Activated T-cell treated with anti-CD3 and anti-CD28 coated beads, Interleukin-2, amount 50 U/mL, for 4 hours (primary cell): Measurements from ENCODE around the gene TTC34. TPM values are rescaled to one million over a fixed set of nuclear protein-coding genes. Genes with fewer than 3 reads are reported as not detected.
"Not testable (repeated sequence)": the region's sequence is repeated elsewhere in the genome, so short reads cannot be mapped to it uniquely, and the experiment has no call there.

Source experiments
- ATAC-seq, 2 donors: fragments of 200-7000 bp; cut with Tn5 transposase; one replicate each; pipeline ENCODE4 v1.10.0; 2021
- DNase-seq: peaks from one replicate; pipeline ENCODE4 v3.0.0-alpha.2; 2020
- H3K27me3 Mint-ChIP-seq: one replicate; pipeline ENCODE4 v1.8.0; 2021; ENCODE audit warnings: low read depth, mixed read lengths
- H3K36me3 Mint-ChIP-seq: one replicate; pipeline ENCODE4 v1.8.0; 2022; ENCODE audit warnings: mixed read lengths; ENCODE audit not compliant: insufficient read depth
- H3K4me1 Mint-ChIP-seq: one replicate; pipeline ENCODE4 v1.8.0; 2021; ENCODE audit warnings: low read depth, mixed read lengths
- H3K4me3 Mint-ChIP-seq: one replicate; pipeline ENCODE4 v1.8.0; 2021; ENCODE audit warnings: mild to moderate bottlenecking, moderate library complexity, mixed read lengths
- H3K9me3 Mint-ChIP-seq: one replicate; pipeline ENCODE4 v1.8.0; 2021; ENCODE audit warnings: mixed read lengths
- total RNA-seq, 3 donors: library from RNA; stranded (reverse); gene quantifications; one replicate each; pipeline ENCODE4 v1.2.1, GENCODE V29; 2021

Gene TTC34
- total RNA-seq, 3 donors from 2014 or later: 0.56 to 0.82 (median 0.60) TPM

DNA sequence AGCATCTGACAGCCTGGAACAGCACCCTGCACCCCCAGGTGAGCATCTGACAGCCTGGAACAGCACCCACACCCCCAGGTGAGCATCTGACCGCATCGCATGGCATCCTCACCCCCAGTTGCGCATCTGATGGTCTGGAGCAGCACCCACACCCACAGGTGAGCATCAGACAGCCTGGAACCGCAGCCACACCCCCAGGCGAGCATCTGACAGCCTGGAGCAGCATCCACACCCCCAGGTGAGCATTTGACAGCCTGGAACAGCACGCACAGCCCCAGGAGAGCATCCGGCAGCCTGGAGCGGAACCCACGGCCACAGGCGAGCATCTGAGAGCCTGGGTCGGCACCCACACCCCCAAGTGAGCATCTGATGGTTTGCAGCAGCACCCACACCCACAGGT lies 118.6 kb downstream of the TTC34 start:
- H3K36me3 Mint-ChIP-seq, H3K4me1 Mint-ChIP-seq, H3K9me3 Mint-ChIP-seq, DNase-seq, H3K4me3 Mint-ChIP-seq, ATAC-seq: not testable (repeated sequence)
- H3K27me3 Mint-ChIP-seq: peaks cover 13% of the 10 kb centered on the region

DNA sequence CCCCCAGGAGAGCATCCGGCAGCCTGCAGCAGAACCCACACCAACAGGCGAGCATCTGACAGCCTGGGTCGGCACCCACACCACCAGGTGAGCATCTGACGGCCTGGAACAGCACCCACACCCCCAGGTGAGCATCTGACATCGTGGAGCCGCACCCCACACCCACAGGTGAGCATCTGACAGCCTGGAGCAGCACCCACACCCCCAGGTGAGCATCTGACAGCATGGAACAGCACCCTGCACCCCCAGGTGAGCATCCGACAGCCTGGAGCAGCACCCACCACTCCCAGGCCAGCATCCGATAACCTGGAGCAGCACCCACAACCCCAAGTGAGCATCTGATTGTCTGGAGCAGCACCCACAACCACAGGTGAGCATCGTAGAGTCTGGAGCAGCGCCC lies 124.8 kb downstream of the TTC34 start:
- not testable (repeated sequence) for ATAC-seq, H3K36me3 Mint-ChIP-seq, H3K4me3 Mint-ChIP-seq, H3K4me1 Mint-ChIP-seq, H3K9me3 Mint-ChIP-seq, DNase-seq, H3K27me3 Mint-ChIP-seq

DNA sequence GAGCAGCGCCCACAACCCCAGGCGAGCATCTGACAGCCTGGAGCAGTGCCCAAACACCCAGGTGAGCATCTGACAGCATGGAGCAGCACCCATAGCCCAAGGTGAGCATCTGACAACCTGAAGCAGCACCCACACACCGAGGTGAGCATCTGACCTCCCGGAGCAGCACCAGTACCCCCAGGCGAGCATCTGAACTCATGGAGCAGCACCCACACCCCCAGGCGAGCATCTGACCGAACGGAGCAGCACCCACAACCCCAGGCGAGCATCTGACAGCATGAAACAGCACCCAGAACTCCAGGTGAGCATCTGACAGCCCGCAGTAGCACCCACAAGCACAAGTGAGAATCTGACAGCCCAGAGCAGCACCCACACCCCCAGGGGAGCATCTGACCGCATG lies 129.8 kb downstream of the TTC34 start:
- H3K36me3 Mint-ChIP-seq, H3K27me3 Mint-ChIP-seq, DNase-seq, H3K4me1 Mint-ChIP-seq, ATAC-seq, H3K4me3 Mint-ChIP-seq, H3K9me3 Mint-ChIP-seq: not testable (repeated sequence)

DNA sequence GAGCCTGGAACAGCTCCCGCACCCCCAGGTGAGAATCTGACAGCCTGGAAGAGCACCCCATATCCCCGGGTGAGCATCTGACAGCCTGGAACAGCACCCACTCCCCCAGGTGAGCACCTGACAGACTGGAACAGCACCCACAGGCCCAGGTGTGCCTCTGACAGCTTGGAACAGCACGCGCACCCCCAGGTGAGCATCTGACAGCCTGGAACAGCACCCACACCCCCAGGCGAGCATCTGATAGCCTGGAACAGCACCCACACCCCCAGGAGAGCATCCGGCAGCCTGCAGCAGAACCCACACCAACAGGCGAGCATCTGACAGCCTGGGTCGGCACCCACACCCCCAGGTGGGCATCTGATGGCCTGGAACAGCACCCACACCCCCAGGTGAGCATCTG lies 141.7 kb downstream of the TTC34 start:
- not testable (repeated sequence) for H3K36me3 Mint-ChIP-seq, H3K4me3 Mint-ChIP-seq, H3K4me1 Mint-ChIP-seq, DNase-seq, ATAC-seq, H3K9me3 Mint-ChIP-seq
- peaks cover 11% of the 10 kb centered on the region for H3K27me3 Mint-ChIP-seq

DNA sequence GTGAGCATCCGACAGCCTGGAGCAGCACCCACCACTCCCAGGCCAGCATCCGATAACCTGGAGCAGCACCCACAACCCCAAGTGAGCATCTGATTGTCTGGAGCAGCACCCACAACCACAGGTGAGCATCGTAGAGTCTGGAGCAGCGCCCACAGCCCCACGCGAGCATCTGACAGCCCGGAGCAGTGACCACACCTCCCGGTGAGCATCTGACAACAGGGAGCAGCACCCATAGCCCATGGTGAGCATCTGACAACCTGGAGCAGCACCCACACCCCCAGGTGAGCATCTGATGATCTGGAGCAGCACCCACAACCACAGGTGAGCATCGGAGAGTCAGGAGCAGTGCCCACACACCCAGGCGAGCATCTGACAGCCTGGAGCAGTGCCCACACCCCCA lies 143.6 kb downstream of the TTC34 start:
- not testable (repeated sequence) for DNase-seq, H3K9me3 Mint-ChIP-seq, ATAC-seq, H3K4me3 Mint-ChIP-seq, H3K36me3 Mint-ChIP-seq, H3K4me1 Mint-ChIP-seq
- peaks cover 30% of the 10 kb centered on the region for H3K27me3 Mint-ChIP-seq

DNA sequence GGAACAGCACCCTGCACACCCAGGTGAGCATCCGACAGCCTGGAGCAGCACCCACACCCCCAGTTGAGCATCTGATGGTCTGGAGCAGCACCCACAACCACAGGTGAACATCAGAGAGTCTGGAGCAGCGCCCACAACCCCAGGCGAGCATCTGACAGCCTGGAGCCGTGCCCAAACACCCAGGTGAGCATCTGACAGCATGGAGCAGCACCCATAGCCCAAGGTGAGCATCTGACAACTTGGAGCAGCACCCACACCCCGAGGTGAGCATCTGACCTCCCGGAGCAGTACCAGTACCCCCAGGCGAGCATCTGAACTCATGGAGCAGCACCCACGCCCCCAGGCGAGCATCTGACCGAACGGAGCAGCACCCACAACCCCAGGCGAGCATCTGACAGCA lies 144.4 kb downstream of the TTC34 start:
- not testable (repeated sequence) for H3K4me1 Mint-ChIP-seq, H3K4me3 Mint-ChIP-seq, H3K36me3 Mint-ChIP-seq, ATAC-seq, DNase-seq, H3K9me3 Mint-ChIP-seq
- peaks cover 38% of the 10 kb centered on the region for H3K27me3 Mint-ChIP-seq

DNA sequence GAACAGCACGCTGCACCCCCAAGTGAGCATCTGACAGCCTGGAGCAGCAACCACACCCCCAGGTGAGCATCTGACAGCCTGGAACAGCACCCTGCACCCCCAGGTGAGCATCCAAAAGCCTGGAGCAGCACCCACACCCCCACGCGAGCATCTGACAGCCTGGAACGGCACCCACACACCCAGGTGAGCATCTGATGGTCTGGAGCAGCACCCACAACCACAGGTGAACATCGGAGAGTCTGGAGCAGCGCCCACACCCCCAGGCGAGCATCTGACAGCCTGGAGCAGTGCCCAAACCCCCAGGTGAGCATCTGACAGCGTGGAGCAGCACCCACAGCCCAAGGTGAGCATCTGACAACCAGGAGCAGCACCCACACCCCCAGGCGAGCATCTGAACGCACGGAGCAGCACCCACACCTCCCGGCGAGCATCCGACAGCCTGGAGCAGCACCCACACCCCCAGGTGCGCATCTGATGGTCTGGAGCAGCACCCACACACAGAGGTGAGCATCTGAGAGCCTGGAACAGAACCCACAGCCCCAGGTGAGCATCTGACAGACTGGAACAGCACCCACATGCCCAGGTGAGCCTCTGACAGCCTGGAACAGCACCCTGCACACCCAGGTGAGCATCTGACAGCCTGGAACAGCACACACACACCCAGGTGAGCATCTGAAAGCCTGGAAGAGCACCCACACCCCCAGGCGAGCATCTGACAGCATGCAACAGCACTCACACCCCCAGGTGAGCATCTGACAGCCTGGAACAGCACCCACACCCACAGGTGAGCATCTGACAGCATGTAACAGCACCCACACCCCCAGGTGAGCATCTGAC lies 145.7 kb downstream of the TTC34 start:
- H3K4me3 Mint-ChIP-seq: not testable (repeated sequence)
- H3K27me3 Mint-ChIP-seq: peaks cover 46% of the 10 kb centered on the region

DNA sequence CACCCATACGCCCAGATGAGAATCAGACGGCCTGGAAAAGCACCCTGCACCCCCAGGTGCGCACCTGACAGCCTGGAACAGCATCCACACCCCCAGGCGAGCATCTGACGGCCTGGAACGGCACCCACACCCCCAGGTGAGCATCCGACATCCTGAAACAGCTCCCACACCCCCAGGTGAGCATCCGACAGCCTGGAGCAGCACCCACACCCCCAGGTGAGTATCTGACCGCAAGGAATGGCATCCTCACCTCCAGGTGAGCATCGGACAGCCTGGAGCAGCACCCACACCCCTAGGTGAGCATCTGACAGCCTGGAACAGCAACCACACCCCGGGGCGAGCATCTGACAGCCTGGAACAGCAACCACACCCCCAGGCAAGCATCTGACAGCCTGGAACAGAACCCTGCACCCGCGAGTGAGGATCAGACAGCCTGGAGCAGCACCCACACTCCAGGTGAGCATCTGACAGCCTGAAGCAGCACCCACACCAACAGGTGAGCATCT lies 147.0 kb downstream of the TTC34 start:
- peaks cover 48% of the 10 kb centered on the region for H3K27me3 Mint-ChIP-seq
- H3K9me3 Mint-ChIP-seq, H3K4me3 Mint-ChIP-seq, H3K4me1 Mint-ChIP-seq, H3K36me3 Mint-ChIP-seq, ATAC-seq: not testable (repeated sequence)
- DNase-seq: peak; percentile 7

More for the DNA sequence above, 145.7 kb downstream of the TTC34 start:
- peak; percentile 16 for DNase-seq
- not testable (repeated sequence) for H3K36me3 Mint-ChIP-seq, ATAC-seq, H3K9me3 Mint-ChIP-seq, H3K4me1 Mint-ChIP-seq

DNA sequence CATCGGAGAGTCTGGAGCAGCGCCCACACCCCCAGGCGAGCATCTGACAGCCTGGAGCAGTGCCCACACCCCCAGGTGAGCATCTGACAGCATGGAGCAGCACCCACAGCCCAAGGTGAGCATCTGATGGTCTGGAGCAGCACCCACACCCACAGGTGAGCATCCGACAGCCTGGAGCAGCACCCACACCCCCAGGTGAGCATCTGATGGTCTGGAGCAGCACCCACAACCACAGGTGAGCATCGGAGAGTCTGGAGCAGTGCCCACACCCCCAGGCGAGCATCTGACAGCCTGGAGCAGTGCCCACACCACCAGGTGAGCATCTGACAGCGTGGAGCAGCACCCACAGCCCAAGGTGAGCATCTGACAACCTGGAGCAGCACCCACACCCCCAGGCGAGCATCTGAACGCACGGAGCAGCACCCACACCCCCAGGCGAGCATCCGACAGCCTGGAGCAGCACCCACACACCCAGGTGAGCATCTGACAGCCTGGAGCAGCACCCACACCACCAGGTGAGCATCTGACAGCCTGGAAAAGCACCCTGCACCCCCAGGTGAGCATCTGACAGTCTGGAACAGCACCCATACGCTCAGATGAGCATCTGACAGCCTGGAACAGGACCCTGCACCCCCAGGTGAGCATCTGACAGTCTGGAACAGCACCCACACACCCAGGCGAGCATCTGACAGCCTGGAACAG lies 147.6 kb downstream of the TTC34 start:
- H3K9me3 Mint-ChIP-seq, H3K4me3 Mint-ChIP-seq, H3K36me3 Mint-ChIP-seq, ATAC-seq, H3K4me1 Mint-ChIP-seq: not testable (repeated sequence)
- H3K27me3 Mint-ChIP-seq: peaks cover 48% of the 10 kb centered on the region
- DNase-seq: peak; percentile 53

DNA sequence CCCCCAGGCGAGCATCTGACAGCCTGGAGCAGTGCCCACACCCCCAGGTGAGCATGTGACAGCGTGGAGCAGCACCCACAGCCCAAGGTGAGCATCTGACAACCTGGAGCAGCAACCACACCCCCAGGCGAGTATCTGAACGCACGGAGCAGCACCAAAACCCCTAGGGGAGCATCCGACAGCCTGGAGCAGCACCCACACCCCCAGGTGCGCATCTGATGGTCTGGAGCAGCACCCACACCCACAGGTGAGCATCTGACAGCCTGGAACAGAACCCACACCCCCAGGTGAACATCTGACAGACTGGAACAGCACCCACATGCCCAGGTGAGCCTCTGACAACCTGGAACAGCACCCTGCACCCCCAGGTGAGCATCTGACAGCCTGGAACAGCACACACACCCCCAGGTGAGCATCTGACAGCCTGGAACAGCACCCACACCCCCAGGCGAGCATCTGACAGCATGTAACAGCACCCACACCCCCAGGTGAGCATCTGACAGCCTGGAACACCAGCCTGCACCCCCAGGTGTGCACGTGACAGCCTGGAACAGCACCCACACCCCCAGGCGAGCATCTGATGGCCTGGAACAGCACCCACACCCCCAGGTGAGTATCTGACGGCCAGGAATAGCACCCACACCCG lies 148.4 kb downstream of the TTC34 start:
- not testable (repeated sequence) for H3K36me3 Mint-ChIP-seq, ATAC-seq, H3K4me1 Mint-ChIP-seq, H3K9me3 Mint-ChIP-seq, H3K4me3 Mint-ChIP-seq
- H3K27me3 Mint-ChIP-seq: peaks cover 48% of the 10 kb centered on the region
- peak; percentile 27 for DNase-seq

DNA sequence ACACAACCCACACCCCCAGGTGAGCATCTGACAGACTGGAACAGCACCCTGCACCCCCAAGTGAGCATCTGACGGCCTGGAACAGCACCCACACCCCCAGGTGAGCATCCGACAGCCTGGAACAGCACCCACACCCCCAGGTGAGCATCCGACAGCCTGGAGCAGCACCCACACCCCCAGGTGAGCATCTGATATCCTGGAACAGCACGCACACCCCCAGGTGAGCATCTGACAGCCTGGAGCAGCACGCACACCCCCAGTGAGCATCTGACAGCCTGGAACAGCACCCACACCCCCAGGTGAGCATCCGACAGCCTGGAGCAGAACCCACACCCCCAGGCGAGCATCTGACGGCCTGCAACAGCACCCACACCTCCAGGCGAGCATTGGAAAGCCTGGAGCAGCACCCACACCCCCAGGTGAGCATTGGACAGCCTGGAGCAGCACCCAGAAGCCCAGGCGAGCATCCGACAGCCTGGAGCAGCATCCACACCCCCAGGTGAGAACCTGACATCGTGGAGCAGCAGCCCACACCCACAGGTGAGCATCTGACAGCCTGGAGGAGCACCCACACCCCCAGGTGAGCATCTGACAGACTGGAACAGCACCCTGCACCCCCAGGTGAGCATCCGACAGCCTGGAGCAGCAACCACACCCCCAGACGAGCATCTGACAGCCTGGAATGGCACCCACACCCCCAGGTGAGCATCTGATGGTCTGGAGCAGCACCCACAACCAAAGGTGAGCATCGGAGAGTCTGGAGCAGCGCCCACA lies 149.2 kb downstream of the TTC34 start:
- H3K36me3 Mint-ChIP-seq: not testable (repeated sequence)
- DNase-seq: peak; percentile 21
- H3K27me3 Mint-ChIP-seq: peaks cover 48% of the 10 kb centered on the region

DNA sequence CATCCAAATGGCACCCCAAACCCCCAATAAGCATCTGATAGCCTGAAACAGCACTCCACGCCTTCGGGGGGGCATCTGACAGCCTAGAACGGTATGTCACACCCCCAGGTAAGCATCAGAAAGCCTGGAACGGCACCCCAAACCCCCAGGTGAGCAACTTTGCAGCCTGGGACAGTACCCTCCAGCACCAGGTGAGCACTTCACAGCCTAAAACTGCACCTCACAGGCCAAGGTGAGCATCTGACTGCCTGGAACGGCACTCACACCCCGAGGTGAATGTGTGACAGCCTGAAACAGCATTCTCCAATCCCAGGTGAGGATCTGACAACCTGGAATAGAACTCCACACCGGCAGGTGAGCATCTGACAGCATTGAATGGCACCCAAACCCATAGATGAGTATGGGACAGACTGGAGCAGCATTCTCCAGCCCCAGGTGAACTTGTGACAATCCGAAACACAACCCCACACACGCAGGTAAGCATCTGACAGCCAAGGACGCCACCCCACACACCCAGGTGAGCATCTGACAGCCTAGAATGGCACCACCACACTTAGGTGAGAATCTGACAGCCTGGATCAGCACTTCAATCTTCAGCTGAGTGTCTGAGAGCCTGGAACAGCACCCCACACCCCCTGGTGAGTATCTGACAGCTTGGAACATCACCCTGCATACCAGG lies 150.4 kb downstream of the TTC34 start:
- H3K4me3 Mint-ChIP-seq: no peak overlapping the region
- no peaks in the 10 kb centered on the region for H3K36me3 Mint-ChIP-seq
- H3K9me3 Mint-ChIP-seq: peaks cover 16% of the 10 kb centered on the region
- H3K27me3 Mint-ChIP-seq: peaks cover 48% of the 10 kb centered on the region
- ATAC-seq (no peak), DNase-seq (peak; percentile 0)
- no peaks in the 10 kb centered on the region for H3K4me1 Mint-ChIP-seq

More for the DNA sequence above, 149.2 kb downstream of the TTC34 start:
- not testable (repeated sequence) for H3K4me1 Mint-ChIP-seq, ATAC-seq, H3K4me3 Mint-ChIP-seq, H3K9me3 Mint-ChIP-seq

DNA sequence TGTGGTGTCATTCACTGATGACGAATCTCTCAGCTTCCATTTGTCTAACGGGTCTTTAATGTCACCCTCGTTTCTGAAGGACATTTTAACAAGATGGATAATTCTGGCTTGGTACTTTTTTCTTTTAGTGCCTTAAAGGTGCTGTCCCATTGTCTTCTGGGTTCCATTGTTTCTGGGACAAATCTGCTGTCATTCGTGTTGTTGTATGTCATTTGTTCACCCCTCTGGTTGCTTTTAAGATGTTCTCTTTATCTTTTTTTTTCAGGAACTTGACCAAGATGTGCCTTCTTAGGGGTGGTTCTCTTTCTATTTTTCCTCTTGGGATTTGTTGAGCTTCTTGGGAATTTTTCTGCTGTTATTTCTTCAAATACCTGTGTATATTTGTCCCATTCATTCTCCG lies 154.7 kb downstream of the TTC34 start:
- Mint-ChIP-seq H3K4me1 (peaks cover 11% of the 10 kb centered on the region), H3K4me3 (no peak overlapping the region), H3K36me3 (no peaks in the 10 kb centered on the region), H3K9me3 (peaks cover 16% of the 10 kb centered on the region), H3K27me3 (peaks cover 9% of the 10 kb centered on the region)
- no peak for ATAC-seq
- no peak for DNase-seq
